Smooth muscle cell (in vitro differentiated cells): ENCODE results near the gene RABGEF1. TPM values are rescaled to one million over a fixed set of nuclear protein-coding genes. Genes with fewer than 3 reads are reported as not detected.
"Not testable (repeated sequence)": the region's sequence is repeated elsewhere in the genome, so short reads cannot be mapped to it uniquely, and the experiment has no call there.

Source experiments
- DNase-seq: peaks from one replicate; lab custom pipeline; 2025; ENCODE audit not compliant: unreplicated experiment; lab: John Stamatoyannopoulos, UW
- H2AFZ ChIP-seq: fragments of 200-600 bp; sonication (generic); 2 replicates; pipeline ENCODE4 v1.6.0; 2016; ENCODE audit warnings: antibody characterized with exemption, low read depth, mild to moderate bottlenecking
- H3F3A ChIP-seq: fragments of 200-600 bp; sonication (generic); 2 replicates; pipeline ENCODE4 v1.6.0; 2017; ENCODE audit warnings: antibody characterized with exemption, low read depth
- H3K27ac ChIP-seq: fragments of 200-600 bp; sonication (generic); 2 replicates; pipeline ENCODE4 v1.5.1; 2016; ENCODE audit warnings: low read depth, mild to moderate bottlenecking
- H3K27me3 ChIP-seq: fragments of 200-600 bp; sonication (generic); 2 replicates; pipeline ENCODE4 v1.6.1; 2016; ENCODE audit warnings: low read depth, mild to moderate bottlenecking
- H3K36me3 ChIP-seq: fragments of 200-600 bp; sonication (generic); 2 replicates; pipeline ENCODE4 v1.5.1; 2016; ENCODE audit warnings: low read depth
- H3K4me1 ChIP-seq: fragments of 200-600 bp; sonication (generic); 2 replicates; pipeline ENCODE4 v1.5.1; 2016; ENCODE audit warnings: low read depth
- H3K4me2 ChIP-seq: fragments of 200-600 bp; sonication (generic); 2 replicates; pipeline ENCODE4 v1.6.0; 2016; ENCODE audit warnings: mild to moderate bottlenecking
- H3K4me3 ChIP-seq: fragments of 200-600 bp; sonication (generic); 2 replicates; pipeline ENCODE4 v1.5.1; 2016; ENCODE audit warnings: mild to moderate bottlenecking
- H3K79me2 ChIP-seq: fragments of 200-600 bp; sonication (generic); 2 replicates; pipeline ENCODE4 v1.6.0; 2016; ENCODE audit warnings: low read depth, mild to moderate bottlenecking
- H3K9ac ChIP-seq: fragments of 200-600 bp; sonication (generic); 2 replicates; pipeline ENCODE4 v1.6.0; 2016; ENCODE audit warnings: low read depth
- H3K9me3 ChIP-seq: fragments of 200-600 bp; sonication (generic); replicated peaks from 2 replicates; pipeline ENCODE4 v1.5.1; 2016; ENCODE audit warnings: low read depth
- H4K20me1 ChIP-seq: fragments of 200-600 bp; sonication (generic); 2 replicates; pipeline ENCODE4 v1.6.0; 2016; ENCODE audit warnings: low read depth
- CTCF ChIP-seq: fragments of 200-600 bp; sonication (generic); IDR thresholded peaks from 2 replicates; pipeline ENCODE4 v1.5.1; 2017; ENCODE audit warnings: borderline replicate concordance, mild to moderate bottlenecking, antibody characterized with exemption; ENCODE audit not compliant: insufficient read depth, poor library complexity, severe bottlenecking
- WGBS: methylation state at CpG from one replicate; pipeline ENCODE4 v1.1.7; 2016; ENCODE audit warnings: low lambda C conversion rate; 5-methylcytosine and 5-hydroxymethylcytosine counted together
- polyA plus RNA-seq: library from polyadenylated mRNA; unstranded; fragments of >200 nt; fragmentation: Nextera tagmentation; extraction: Ambion mirVana; gene quantifications from 2 replicates; pipeline ENCODE4 v1.2.1, GENCODE V29; 2016
- total RNA-seq: library from RNA; depleted of rRNA; stranded (reverse); fragments of >200 nt; gene quantifications from 2 replicates; pipeline ENCODE4 v1.2.3, GENCODE V29; 2014

RABGEF1 gene
- total and polyA plus RNA-seq, 2 experiments from 2014 or later: 18.8 to 34.9 TPM

DNA sequence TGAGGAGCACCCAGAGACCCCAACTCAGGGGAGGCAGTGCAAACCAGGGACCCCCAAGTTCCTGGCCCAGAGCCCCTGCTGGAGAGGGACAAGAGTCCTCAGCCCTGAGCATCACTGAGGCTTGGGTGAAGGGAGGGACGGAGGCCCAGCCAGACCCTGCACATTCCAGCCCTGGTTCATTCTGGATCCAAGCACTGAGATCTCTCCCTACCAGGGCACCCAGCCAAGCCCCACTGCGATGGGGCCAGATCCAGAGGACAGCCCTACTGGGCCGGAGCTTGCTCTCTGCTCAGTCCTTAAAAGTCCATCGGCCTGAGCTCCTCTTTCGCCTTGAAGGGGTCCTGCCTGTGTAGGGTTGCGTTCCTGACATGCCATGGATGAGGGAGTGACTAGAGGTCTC, 40.5 kb upstream of the RABGEF1 start:
- Histone ChIP-seq H3F3A (no peaks in the 10 kb centered on the region), H3K4me1 (no peaks in the 10 kb centered on the region), H3K4me3 (no peak overlapping the region), H3K4me2 (no peak overlapping the region), H2AFZ (no peak overlapping the region), H3K36me3 (no peaks in the 10 kb centered on the region), H3K27ac (no peak overlapping the region), H4K20me1 (peaks cover 35% of the 10 kb centered on the region), H3K9me3 (no peaks in the 10 kb centered on the region), H3K9ac (no peak overlapping the region), H3K27me3 (no peaks in the 10 kb centered on the region), H3K79me2 (no peaks in the 10 kb centered on the region)
- WGBS: 92% methylated on average over 6 of the region's 6 CpGs
- no peak for DNase-seq
- TF ChIP-seq CTCF: no peak

- no peaks in the 10 kb centered on the region for H3K27me3 ChIP-seq
- H3K4me2 ChIP-seq: no peak overlapping the region
- WGBS: 99% methylated on average over 7 of the region's 7 CpGs
- no peak overlapping the region for H3K9ac ChIP-seq
- no peak for DNase-seq
- no peaks in the 10 kb centered on the region for H3K36me3 ChIP-seq
- TF ChIP-seq CTCF: no peak
- no peak overlapping the region for H3K4me3 ChIP-seq
- H3F3A ChIP-seq: no peaks in the 10 kb centered on the region
- no peak overlapping the region for H3K27ac ChIP-seq
- no peaks in the 10 kb centered on the region for H3K79me2 ChIP-seq
- H4K20me1 ChIP-seq: peaks cover 35% of the 10 kb centered on the region
- no peak overlapping the region for H2AFZ ChIP-seq
- H3K4me1 ChIP-seq: no peaks in the 10 kb centered on the region
- H3K9me3 ChIP-seq: no peaks in the 10 kb centered on the region
Measured at GRCh38 chr7:66700633-66701131, 39.9 kb upstream of the RABGEF1 start.

- Histone ChIP-seq H3K27me3 (no peaks in the 10 kb centered on the region), H3K4me3 (no peak overlapping the region), H3K9ac (no peak overlapping the region), H3F3A (no peaks in the 10 kb centered on the region), H3K4me2 (no peak overlapping the region), H2AFZ (no peak overlapping the region), H3K4me1 (no peaks in the 10 kb centered on the region), H3K27ac (no peak overlapping the region), H4K20me1 (no peaks in the 10 kb centered on the region), H3K79me2 (no peaks in the 10 kb centered on the region), H3K36me3 (peaks cover 8% of the 10 kb centered on the region), H3K9me3 (no peaks in the 10 kb centered on the region)
- DNase-seq: no peak
- TF ChIP-seq CTCF: no peak
Measured at GRCh38 chr7:66707825-66708224, 32.7 kb upstream of the RABGEF1 start.

GRCh38 chr7:66710752-66711151, 29.8 kb upstream of the RABGEF1 start:
- 100% methylated on average over 4 of the region's 4 CpGs for WGBS
- peaks cover 25% of the 10 kb centered on the region for H3K36me3 ChIP-seq
- not testable (repeated sequence) for H2AFZ ChIP-seq

More at GRCh38 chr7:66710752-66711151, 29.8 kb upstream of the RABGEF1 start:
- not testable (repeated sequence) for H3K9ac ChIP-seq, H3K4me2 ChIP-seq, DNase-seq, H3K4me1 ChIP-seq, H4K20me1 ChIP-seq, H3K4me3 ChIP-seq, H3K27ac ChIP-seq, H3K79me2 ChIP-seq, H3F3A ChIP-seq, H3K9me3 ChIP-seq, H3K27me3 ChIP-seq
